Measurements from ENCODE around the gene NFYA. TPM values are rescaled to one million over a fixed set of nuclear protein-coding genes. Genes with fewer than 3 reads are reported as not detected.
A peak's percentile ranks its signal among the peaks of the same experiment; 100 is the strongest.

NFYA gene
- polyA plus RNA-seq, 1 donor: 57.4 TPM

- DNase-seq: no peak
Measured at GRCh38 chr6:41045664-41046063, 27.1 kb upstream of the NFYA start.

GRCh38 chr6:41046084-41046483 is 26.7 kb upstream of the NFYA start:
- DNase-seq: no peak

GRCh38 chr6:41047306-41047705 is 25.5 kb upstream of the NFYA start:
- DNase-seq: no peak

- no peak for DNase-seq
Measured at GRCh38 chr6:41047745-41048732, 24.7 kb upstream of the NFYA start.

- DNase-seq: no peak
Measured at GRCh38 chr6:41049521-41049920, 23.3 kb upstream of the NFYA start.

- no peak for DNase-seq
Measured at GRCh38 chr6:41049955-41050354, 22.8 kb upstream of the NFYA start.

GRCh38 chr6:41050536-41050935 is 22.2 kb upstream of the NFYA start:
- DNase-seq: no peak

- DNase-seq: no peak
Measured at GRCh38 chr6:41051873-41052272, 20.9 kb upstream of the NFYA start.

GRCh38 chr6:41053041-41053440 is 19.7 kb upstream of the NFYA start, which contains the start of gene APOBEC2:
Gene APOBEC2 (plus strand): TSS chr6:41053202. CDS start chr6:41053348, 146 bp downstream.
- DNase-seq: no peak

GRCh38 chr6:41054511-41054910 is 18.3 kb upstream of the NFYA start:
- DNase-seq: no peak

GRCh38 chr6:41055149-41055548 is 17.6 kb upstream of the NFYA start:
- DNase-seq: no peak

GRCh38 chr6:41056768-41057490 is 15.8 kb upstream of the NFYA start:
- DNase-seq: no peak

- DNase-seq: no peak
Measured at GRCh38 chr6:41058783-41059181, 14.0 kb upstream of the NFYA start.

- no peak for DNase-seq
Measured at GRCh38 chr6:41059556-41059955, 13.2 kb upstream of the NFYA start.

GRCh38 chr6:41061196-41061726 is 11.5 kb upstream of the NFYA start:
- DNase-seq: no peak

- DNase-seq: no peak
Measured at GRCh38 chr6:41062056-41062455, 10.7 kb upstream of the NFYA start.

- DNase-seq: no peak
Measured at GRCh38 chr6:41063884-41064285, 8.9 kb upstream of the NFYA start.

- no peak for DNase-seq
Measured at GRCh38 chr6:41064841-41065240, 7.9 kb upstream of the NFYA start.

- DNase-seq: no peak
Measured at GRCh38 chr6:41065550-41066026, 7.2 kb upstream of the NFYA start.

- DNase-seq: peak; percentile 78
Measured at GRCh38 chr6:41066867-41067304, 5.9 kb upstream of the NFYA start.

- DNase-seq: no peak
Measured at GRCh38 chr6:41071501-41071922, 1.3 kb upstream of the NFYA start.

Measured in left kidney (tissue), 2 donors.